ENCODE measurements around the gene ALDH3A2.

The ALDH3A2 gene

GRCh38 chr17:19720631-19721426, 72.3 kb downstream of the ALDH3A2 start:
- DNase-seq (ENCODE audit: low read depth): no peak
- TF ChIP-seq CTCF (IDR thresholded peaks at IDR 0.05; ENCODE audit: low read depth, low read length, missing control alignments): no peak
- in situ Hi-C loops (cut with HindIII; ENCODE audit: low sequenced_read_pairs): no loop called here
- no peak overlapping the region for H3K4me3 ChIP-seq (ENCODE audit: low read depth, low read length)

- in situ Hi-C loops (cut with HindIII; ENCODE audit: low sequenced_read_pairs): no loop called here
- H3K4me3 ChIP-seq (ENCODE audit: low read depth, low read length): no peak overlapping the region
- TF ChIP-seq CTCF (IDR thresholded peaks at IDR 0.05; ENCODE audit: low read depth, low read length, missing control alignments): no peak
- no peak for DNase-seq (ENCODE audit: low read depth)
Measured at GRCh38 chr17:19723964-19724363, 75.4 kb downstream of the ALDH3A2 start.

GRCh38 chr17:19724501-19725420, 76.2 kb downstream of the ALDH3A2 start:
- TF ChIP-seq CTCF (IDR thresholded peaks at IDR 0.05; ENCODE audit: low read depth, low read length, missing control alignments): no peak
- no peak overlapping the region for H3K4me3 ChIP-seq (ENCODE audit: low read depth, low read length)
- DNase-seq (ENCODE audit: low read depth): no peak
- in situ Hi-C loops (cut with HindIII; ENCODE audit: low sequenced_read_pairs): no loop called here

GRCh38 chr17:19725486-19725885, 76.9 kb downstream of the ALDH3A2 start:
- no peak for DNase-seq (ENCODE audit: low read depth)
- TF ChIP-seq CTCF (IDR thresholded peaks at IDR 0.05; ENCODE audit: low read depth, low read length, missing control alignments): no peak
- in situ Hi-C loops (cut with HindIII; ENCODE audit: low sequenced_read_pairs): no loop called here
- no peak overlapping the region for H3K4me3 ChIP-seq (ENCODE audit: low read depth, low read length)

- TF ChIP-seq CTCF (IDR thresholded peaks at IDR 0.05; ENCODE audit: low read depth, low read length, missing control alignments): no peak
- no peak for DNase-seq (ENCODE audit: low read depth)
- in situ Hi-C loops (cut with HindIII; ENCODE audit: low sequenced_read_pairs): no loop called here
- no peak overlapping the region for H3K4me3 ChIP-seq (ENCODE audit: low read depth, low read length)
Measured at GRCh38 chr17:19726631-19727376, 78.3 kb downstream of the ALDH3A2 start.
